ENCODE results near the gene TAF11L6. TPM values are rescaled to one million over a fixed set of nuclear protein-coding genes. Genes with fewer than 3 reads are reported as not detected.
"Not testable (repeated sequence)": the region's sequence is repeated elsewhere in the genome, so short reads cannot be mapped to it uniquely, and the experiment has no call there.

TAF11L6 gene
- total RNA-seq (ENCODE audit: low replicate concordance), result not detected in 2 replicates
- long read RNA-seq, result 0 reads

DNA sequence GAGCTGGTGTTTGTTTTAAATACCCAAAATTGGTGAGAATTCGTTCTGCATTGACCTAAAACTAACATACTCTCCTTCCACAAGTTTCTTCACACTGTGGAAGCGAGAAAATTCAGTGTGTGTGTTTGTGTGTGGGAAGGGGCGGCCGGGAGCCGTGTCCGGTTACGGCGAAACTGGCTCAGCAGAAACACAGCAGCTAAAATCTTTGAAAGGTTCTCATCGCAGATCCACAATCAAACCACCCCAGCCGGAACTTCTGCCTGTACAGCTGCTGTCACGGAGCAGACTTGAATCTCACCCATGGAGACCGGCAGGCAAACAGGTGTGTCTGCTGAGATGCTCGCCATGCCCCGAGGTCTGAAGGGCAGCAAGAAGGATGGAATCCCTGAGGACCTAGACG lies at the start of gene TAF11L6:
TAF11L6 (plus strand) TSS at position 301 of the 400 bp plus-strand sequence.
- H3K27ac Mint-ChIP-seq; H3K27me3 Mint-ChIP-seq; H3K4me1 Mint-ChIP-seq (ENCODE audit: unreplicated experiment); H3K9me3 Mint-ChIP-seq; H3K36me3 Mint-ChIP-seq; DNase-seq (ENCODE audit: extremely low spot score, unreplicated experiment); H3K4me3 Mint-ChIP-seq: not testable (repeated sequence)

DNA sequence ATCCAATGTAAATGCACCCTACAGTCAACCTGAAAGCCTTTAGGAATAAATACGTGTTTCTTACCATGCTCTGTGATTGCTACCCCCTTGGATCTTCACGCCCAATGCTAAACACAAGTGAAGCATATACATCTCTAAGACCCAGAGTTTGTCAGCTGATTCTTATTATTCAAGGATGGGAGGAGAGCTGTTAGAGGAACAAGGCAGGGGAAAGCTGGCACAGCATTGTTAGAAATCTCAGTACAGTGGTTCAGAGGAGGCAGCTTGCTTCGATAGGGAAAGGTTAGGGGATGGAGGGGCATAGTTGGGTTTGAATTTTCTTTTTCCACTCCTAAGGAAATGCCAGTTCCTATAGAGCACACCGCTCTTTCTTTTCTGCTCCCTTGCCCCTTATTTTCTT lies 47.1 kb upstream of the TAF11L6 start:
- no peak overlapping the region for H3K27ac Mint-ChIP-seq
- H3K4me3 Mint-ChIP-seq, result no peak overlapping the region
- H3K4me1 Mint-ChIP-seq (ENCODE audit: unreplicated experiment), result no peaks in the 10 kb centered on the region
- no peaks in the 10 kb centered on the region for H3K36me3 Mint-ChIP-seq
- H3K9me3 Mint-ChIP-seq, result no peaks in the 10 kb centered on the region
- TF ChIP-seq, protein P1, sequence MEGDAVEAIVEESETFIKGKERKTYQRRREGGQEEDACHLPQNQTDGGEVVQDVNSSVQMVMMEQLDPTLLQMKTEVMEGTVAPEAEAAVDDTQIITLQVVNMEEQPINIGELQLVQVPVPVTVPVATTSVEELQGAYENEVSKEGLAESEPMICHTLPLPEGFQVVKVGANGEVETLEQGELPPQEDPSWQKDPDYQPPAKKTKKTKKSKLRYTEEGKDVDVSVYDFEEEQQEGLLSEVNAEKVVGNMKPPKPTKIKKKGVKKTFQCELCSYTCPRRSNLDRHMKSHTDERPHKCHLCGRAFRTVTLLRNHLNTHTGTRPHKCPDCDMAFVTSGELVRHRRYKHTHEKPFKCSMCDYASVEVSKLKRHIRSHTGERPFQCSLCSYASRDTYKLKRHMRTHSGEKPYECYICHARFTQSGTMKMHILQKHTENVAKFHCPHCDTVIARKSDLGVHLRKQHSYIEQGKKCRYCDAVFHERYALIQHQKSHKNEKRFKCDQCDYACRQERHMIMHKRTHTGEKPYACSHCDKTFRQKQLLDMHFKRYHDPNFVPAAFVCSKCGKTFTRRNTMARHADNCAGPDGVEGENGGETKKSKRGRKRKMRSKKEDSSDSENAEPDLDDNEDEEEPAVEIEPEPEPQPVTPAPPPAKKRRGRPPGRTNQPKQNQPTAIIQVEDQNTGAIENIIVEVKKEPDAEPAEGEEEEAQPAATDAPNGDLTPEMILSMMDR (conservative IDR thresholded peaks at IDR 0.05), result no peak
- H3K27me3 Mint-ChIP-seq, result no peaks in the 10 kb centered on the region
- no peak for DNase-seq (ENCODE audit: extremely low spot score, unreplicated experiment)

DNA sequence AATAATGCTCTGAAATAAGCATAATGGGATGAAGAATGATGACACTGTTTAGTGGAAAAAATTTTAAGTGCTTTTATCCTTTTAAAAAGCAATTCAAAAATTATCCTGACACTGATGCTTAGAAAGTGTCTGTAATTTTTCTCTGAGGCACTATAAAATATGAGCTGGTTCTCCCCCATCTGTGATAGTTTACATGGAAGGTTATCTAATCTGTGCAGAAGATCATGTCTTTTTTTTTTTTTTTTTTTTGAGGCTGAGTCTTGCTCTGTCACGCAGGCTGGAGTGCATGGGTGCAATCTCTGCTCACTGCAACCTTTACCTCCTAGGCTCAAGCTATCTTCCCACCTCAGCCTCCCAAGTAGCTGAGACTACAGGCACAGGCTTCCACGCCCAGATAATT lies 45.7 kb upstream of the TAF11L6 start:
- H3K4me3 Mint-ChIP-seq, result no peak overlapping the region
- no peak overlapping the region for H3K27ac Mint-ChIP-seq
- no peaks in the 10 kb centered on the region for H3K9me3 Mint-ChIP-seq
- no peaks in the 10 kb centered on the region for H3K36me3 Mint-ChIP-seq
- H3K27me3 Mint-ChIP-seq, result no peaks in the 10 kb centered on the region
- DNase-seq (ENCODE audit: extremely low spot score, unreplicated experiment), result no peak
- H3K4me1 Mint-ChIP-seq (ENCODE audit: unreplicated experiment), result no peaks in the 10 kb centered on the region
- TF ChIP-seq, protein P1 (conservative IDR thresholded peaks at IDR 0.05), result no peak

DNA sequence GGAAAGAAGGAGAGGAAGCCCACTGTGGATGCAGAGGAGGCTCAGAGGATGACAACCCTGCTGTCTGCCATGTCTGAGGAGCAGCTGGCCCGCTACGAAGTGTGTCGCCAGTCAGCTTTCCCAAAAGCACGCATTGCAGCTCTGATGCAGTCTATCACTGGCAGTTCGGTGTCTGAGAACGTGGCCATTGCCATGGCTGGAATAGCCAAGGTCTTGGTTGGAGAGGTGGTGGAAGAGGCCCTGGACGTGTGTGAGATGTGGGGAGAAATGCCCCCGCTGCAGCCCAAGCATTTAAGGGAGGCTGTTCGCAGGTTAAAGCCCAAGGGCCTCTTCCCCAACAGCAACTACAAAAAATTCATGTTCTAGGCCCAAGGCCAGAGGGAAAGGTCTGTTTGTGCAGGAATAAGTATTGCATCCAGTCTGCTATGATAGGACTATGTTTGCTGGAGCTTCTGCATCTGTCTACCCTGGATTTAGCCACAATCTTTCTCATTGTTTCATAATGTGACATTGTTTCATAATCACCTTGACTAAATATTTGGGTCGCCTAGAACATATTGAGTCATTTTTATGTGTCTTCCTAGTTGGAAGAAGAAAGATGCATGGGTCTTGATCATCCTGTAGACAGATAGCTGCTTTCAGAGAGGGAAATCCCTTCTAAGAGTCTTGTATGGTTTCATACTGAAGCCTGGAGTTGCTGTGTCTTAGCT lies 41.9 kb upstream of the TAF11L6 start:
- not testable (repeated sequence) for H3K4me1 Mint-ChIP-seq (ENCODE audit: unreplicated experiment); DNase-seq (ENCODE audit: extremely low spot score, unreplicated experiment); H3K4me3 Mint-ChIP-seq; H3K27ac Mint-ChIP-seq; H3K27me3 Mint-ChIP-seq; H3K9me3 Mint-ChIP-seq; H3K36me3 Mint-ChIP-seq

DNA sequence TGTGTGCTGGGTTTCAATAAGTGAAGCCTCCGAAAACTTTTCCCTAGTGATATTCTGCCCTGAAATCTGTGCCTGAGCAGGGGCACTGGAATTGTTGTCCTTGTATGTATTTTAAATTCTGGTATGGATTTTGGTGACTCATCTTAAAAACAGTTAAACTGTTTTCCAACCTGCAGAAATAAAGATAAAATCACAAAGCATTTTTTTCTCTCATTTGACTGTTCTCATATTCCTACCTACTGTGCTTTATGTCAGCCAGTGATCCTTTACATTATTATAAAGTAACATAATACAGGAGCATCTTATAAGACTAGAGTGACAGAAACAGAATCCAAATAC lies 41.3 kb upstream of the TAF11L6 start:
- Mint-ChIP-seq H3K36me3 (no peaks in the 10 kb centered on the region), H3K27ac (no peak overlapping the region), H3K27me3 (no peaks in the 10 kb centered on the region), H3K4me3 (no peak overlapping the region), H3K4me1 (ENCODE audit: unreplicated experiment) (no peaks in the 10 kb centered on the region), H3K9me3 (no peaks in the 10 kb centered on the region)
- TF ChIP-seq, protein P1 (conservative IDR thresholded peaks at IDR 0.05), result no peak
- no peak for DNase-seq (ENCODE audit: extremely low spot score, unreplicated experiment)

DNA sequence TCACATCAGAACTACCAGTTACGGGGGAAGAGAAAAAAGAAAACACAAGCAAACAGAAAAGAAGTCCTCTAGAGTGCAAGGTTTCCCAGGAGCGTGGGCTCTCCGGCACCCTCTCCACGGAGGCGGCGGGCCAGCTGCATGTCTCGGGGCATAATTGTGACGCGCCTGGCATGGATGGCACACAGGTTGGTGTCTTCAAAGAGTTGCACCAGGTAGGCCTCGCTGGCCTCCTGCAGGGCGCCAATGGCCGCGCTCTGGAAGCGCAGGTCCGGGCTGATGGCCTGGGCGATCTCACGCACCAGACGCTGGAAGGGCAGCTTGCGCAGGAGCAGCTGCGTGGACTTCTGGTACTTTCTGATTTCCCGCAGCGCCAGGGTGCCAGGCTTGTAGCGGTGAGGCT lies 37.2 kb upstream of the TAF11L6 start:
- H3K27me3 Mint-ChIP-seq; H3K4me1 Mint-ChIP-seq (ENCODE audit: unreplicated experiment); H3K27ac Mint-ChIP-seq; H3K9me3 Mint-ChIP-seq; DNase-seq (ENCODE audit: extremely low spot score, unreplicated experiment); H3K36me3 Mint-ChIP-seq; H3K4me3 Mint-ChIP-seq: not testable (repeated sequence)

DNA sequence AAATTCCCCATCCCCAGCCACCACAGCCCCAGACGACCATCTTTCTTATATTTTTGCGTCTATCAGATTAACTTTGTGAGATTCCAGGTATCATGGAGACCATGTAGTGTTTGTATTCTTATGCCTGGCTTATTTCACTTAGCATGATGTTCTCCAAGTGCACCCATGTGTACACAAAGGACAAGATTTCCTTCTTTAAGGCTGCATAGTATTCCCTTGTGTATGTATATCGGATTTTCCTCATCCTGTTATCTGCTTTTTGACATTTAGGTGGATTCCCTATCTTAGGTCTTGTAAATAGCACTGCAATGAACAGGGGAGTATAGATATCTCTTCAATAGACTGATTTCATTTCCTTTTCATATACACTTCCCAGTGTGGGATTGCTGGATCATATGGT lies 35.7 kb upstream of the TAF11L6 start:
- no peak overlapping the region for H3K4me3 Mint-ChIP-seq
- no peaks in the 10 kb centered on the region for H3K27me3 Mint-ChIP-seq
- no peaks in the 10 kb centered on the region for H3K36me3 Mint-ChIP-seq
- no peak overlapping the region for H3K27ac Mint-ChIP-seq
- no peak for DNase-seq (ENCODE audit: extremely low spot score, unreplicated experiment)
- TF ChIP-seq, protein P1 (conservative IDR thresholded peaks at IDR 0.05), result no peak
- no peaks in the 10 kb centered on the region for H3K4me1 Mint-ChIP-seq (ENCODE audit: unreplicated experiment)
- H3K9me3 Mint-ChIP-seq, result peaks cover 5% of the 10 kb centered on the region
